ENCODE results near the gene RFX2. TPM values are rescaled to one million over a fixed set of nuclear protein-coding genes. Genes with fewer than 3 reads are reported as not detected.
"Not testable (repeated sequence)": the region's sequence is repeated elsewhere in the genome, so short reads cannot be mapped to it uniquely, and the experiment has no call there.

RFX2 gene
- total RNA-seq, 1 experiment from 2014 or later: 13.7 TPM

- CTCF ChIA-PET: no interaction called here
- intact Hi-C loops (cut with micrococcal nuclease; ENCODE audit: unreplicated experiment): no loop called here
- TF ChIP-seq, protein P1, sequence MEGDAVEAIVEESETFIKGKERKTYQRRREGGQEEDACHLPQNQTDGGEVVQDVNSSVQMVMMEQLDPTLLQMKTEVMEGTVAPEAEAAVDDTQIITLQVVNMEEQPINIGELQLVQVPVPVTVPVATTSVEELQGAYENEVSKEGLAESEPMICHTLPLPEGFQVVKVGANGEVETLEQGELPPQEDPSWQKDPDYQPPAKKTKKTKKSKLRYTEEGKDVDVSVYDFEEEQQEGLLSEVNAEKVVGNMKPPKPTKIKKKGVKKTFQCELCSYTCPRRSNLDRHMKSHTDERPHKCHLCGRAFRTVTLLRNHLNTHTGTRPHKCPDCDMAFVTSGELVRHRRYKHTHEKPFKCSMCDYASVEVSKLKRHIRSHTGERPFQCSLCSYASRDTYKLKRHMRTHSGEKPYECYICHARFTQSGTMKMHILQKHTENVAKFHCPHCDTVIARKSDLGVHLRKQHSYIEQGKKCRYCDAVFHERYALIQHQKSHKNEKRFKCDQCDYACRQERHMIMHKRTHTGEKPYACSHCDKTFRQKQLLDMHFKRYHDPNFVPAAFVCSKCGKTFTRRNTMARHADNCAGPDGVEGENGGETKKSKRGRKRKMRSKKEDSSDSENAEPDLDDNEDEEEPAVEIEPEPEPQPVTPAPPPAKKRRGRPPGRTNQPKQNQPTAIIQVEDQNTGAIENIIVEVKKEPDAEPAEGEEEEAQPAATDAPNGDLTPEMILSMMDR (IDR thresholded peaks at IDR 0.05; ENCODE audit: unreplicated experiment): no peak
- BruUV-seq (replicated peaks): no TSS peak
- Mint-ChIP-seq H3K36me3 (ENCODE audit: insufficient read depth, unreplicated experiment) (peaks cover 28% of the 10 kb centered on the region), H3K27ac (ENCODE audit: unreplicated experiment) (no peak overlapping the region), H3K4me3 (ENCODE audit: low read depth, unreplicated experiment) (no peak overlapping the region), H3K9me3 (ENCODE audit: low read depth, unreplicated experiment) (no peaks in the 10 kb centered on the region), H3K4me1 (ENCODE audit: low read depth, unreplicated experiment) (peaks cover 12% of the 10 kb centered on the region), H3K27me3 (ENCODE audit: unreplicated experiment) (no peaks in the 10 kb centered on the region)
- DNase-seq: no peak
These were observed 3.4 kb upstream of the RFX2 start for GRCh38 chr19:6113616-6114188.

DNA sequence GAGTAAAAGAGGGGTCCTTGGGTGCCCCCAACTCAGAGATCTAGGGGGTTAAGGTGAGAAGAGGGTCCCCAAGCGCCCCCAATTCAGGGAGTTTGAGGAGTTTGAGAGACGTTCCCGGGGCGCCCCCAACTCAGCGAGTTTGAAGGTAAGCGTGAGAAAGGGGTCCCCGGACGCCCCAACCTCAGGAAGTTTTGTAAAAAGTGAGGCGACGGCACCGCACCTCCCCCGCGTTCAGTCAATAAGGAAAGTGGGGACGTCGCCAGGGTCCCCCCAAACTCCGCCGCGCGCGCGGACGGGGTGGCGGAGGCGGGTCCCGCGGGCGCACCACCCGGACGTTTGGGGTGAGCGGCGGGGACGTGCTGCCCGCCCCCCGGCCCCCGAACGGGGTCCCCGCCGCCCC is 353 bp downstream of the RFX2 start:
- Mint-ChIP-seq H3K4me3 (ENCODE audit: low read depth, unreplicated experiment) (peak overlapping the region; percentile 77), H3K36me3 (ENCODE audit: insufficient read depth, unreplicated experiment) (peaks cover 31% of the 10 kb centered on the region), H3K27ac (ENCODE audit: unreplicated experiment) (peak overlapping the region; percentile 75), H3K9me3 (ENCODE audit: low read depth, unreplicated experiment) (no peaks in the 10 kb centered on the region), H3K4me1 (ENCODE audit: low read depth, unreplicated experiment) (peaks cover 19% of the 10 kb centered on the region), H3K27me3 (ENCODE audit: unreplicated experiment) (no peaks in the 10 kb centered on the region)
- BruUV-seq (replicated peaks): no TSS peak
- DNase-seq: no peak
- TF ChIP-seq, protein P1 (IDR thresholded peaks at IDR 0.05; ENCODE audit: unreplicated experiment): no peak
- CTCF ChIA-PET: no interaction called here
- intact Hi-C loops (cut with micrococcal nuclease; ENCODE audit: unreplicated experiment): no loop called here

- CTCF ChIA-PET: interaction anchor here (0.7 kb wide), 1 partner anchor 40 kb away, joined by 3 read pairs; no protein-coding TSS in a partner anchor
- intact Hi-C loops (cut with micrococcal nuclease; ENCODE audit: unreplicated experiment): no loop called here
These were observed 1.3 kb downstream of the RFX2 start for GRCh38 chr19:6108721-6109633.

DNA sequence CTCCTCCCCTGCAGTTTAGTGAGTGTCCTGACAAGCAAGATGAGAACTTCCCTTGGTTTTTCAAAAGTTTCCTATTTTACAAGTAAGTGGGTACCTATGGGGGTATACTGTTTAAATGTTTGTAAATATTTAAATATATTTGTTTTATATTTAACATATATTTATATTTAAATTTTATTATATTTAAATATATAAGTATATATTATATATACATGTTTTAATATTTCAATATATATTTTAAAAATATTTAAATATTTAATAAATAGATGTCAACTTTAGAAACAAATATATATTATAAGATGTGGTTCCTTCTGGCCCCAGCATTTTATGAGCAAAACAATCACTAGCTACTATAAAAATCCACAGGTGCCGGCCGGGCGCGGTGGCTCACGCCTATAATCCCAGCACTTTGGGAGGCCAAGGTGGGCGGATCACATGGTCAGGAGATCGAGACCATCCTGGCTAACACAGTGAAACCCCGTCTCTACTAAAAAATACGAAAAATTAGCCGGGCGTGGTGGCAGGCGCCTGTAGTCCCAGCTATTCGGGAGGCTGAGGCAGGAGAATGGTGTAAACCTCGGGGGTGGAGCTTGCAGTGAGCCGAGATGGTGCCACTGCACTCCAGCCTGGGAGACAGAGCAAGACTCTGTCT is 3.5 kb downstream of the RFX2 start:
- CTCF ChIA-PET: interaction anchor here (0.7 kb wide), 1 partner anchor 132 kb away, joined by 3 read pairs; no protein-coding TSS in a partner anchor
- not testable (repeated sequence) for DNase-seq; H3K27me3 Mint-ChIP-seq (ENCODE audit: unreplicated experiment); BruUV-seq (replicated peaks); H3K9me3 Mint-ChIP-seq (ENCODE audit: low read depth, unreplicated experiment); H3K4me3 Mint-ChIP-seq (ENCODE audit: low read depth, unreplicated experiment); H3K27ac Mint-ChIP-seq (ENCODE audit: unreplicated experiment)
- Mint-ChIP-seq H3K4me1 (ENCODE audit: low read depth, unreplicated experiment) (peaks cover 28% of the 10 kb centered on the region), H3K36me3 (ENCODE audit: insufficient read depth, unreplicated experiment) (peaks cover 31% of the 10 kb centered on the region)
- intact Hi-C loops (cut with micrococcal nuclease; ENCODE audit: unreplicated experiment): loop anchor here (1.0 kb wide), 1 partner anchor 17 kb away; no protein-coding TSS in a partner anchor

More at GRCh38 chr19:6108721-6109633, 1.3 kb downstream of the RFX2 start:
- DNase-seq: peak; percentile 24
- no TSS peak for BruUV-seq (replicated peaks)
- H3K36me3 Mint-ChIP-seq (ENCODE audit: insufficient read depth, unreplicated experiment): peaks cover 31% of the 10 kb centered on the region
- peak overlapping the region; percentile 75 for H3K27ac Mint-ChIP-seq (ENCODE audit: unreplicated experiment)
- H3K9me3 Mint-ChIP-seq (ENCODE audit: low read depth, unreplicated experiment): no peaks in the 10 kb centered on the region
- peak overlapping the region; percentile 77 for H3K4me3 Mint-ChIP-seq (ENCODE audit: low read depth, unreplicated experiment)
- peaks cover 19% of the 10 kb centered on the region for H3K4me1 Mint-ChIP-seq (ENCODE audit: low read depth, unreplicated experiment)
- H3K27me3 Mint-ChIP-seq (ENCODE audit: unreplicated experiment): no peaks in the 10 kb centered on the region
- TF ChIP-seq, protein P1 (IDR thresholded peaks at IDR 0.05; ENCODE audit: unreplicated experiment): no peak

Data from Calu3 (cell line).